ENCODE data around the gene FAM47E. TPM values are rescaled to one million over a fixed set of nuclear protein-coding genes. Genes with fewer than 3 reads are reported as not detected.

FAM47E gene
- total RNA-seq, 3 donors from 2014 or later = not detected

GRCh38 chr4:76308548-76308947 is 57.0 kb downstream of the FAM47E start:
- Mint-ChIP-seq H3K27me3 (ENCODE audit: low read depth) (no peaks in the 10 kb centered on the region), H3K36me3 (ENCODE audit: insufficient read depth) (no peaks in the 10 kb centered on the region), H3K4me1 (ENCODE audit: low read depth) (peaks cover 18% of the 10 kb centered on the region), H3K4me3 (no peak overlapping the region), H3K9me3 (no peaks in the 10 kb centered on the region)
- ATAC-seq (no peak), DNase-seq (no peak)

- DNase-seq (no peak), ATAC-seq (no peak)
- no peaks in the 10 kb centered on the region for H3K9me3 Mint-ChIP-seq
- H3K36me3 Mint-ChIP-seq (ENCODE audit: insufficient read depth) = no peaks in the 10 kb centered on the region
- H3K27me3 Mint-ChIP-seq (ENCODE audit: low read depth) = no peaks in the 10 kb centered on the region
- H3K4me1 Mint-ChIP-seq (ENCODE audit: low read depth) = peaks cover 8% of the 10 kb centered on the region
- H3K4me3 Mint-ChIP-seq = no peak overlapping the region
Observed at GRCh38 chr4:76309939-76310550, 58.5 kb downstream of the FAM47E start.

- H3K9me3 Mint-ChIP-seq = peaks cover 4% of the 10 kb centered on the region
- no peak for ATAC-seq
- H3K36me3 Mint-ChIP-seq (ENCODE audit: insufficient read depth) = no peaks in the 10 kb centered on the region
Observed at GRCh38 chr4:76310683-76311082, 59.2 kb downstream of the FAM47E start.

GRCh38 chr4:76311896-76312331 is 60.4 kb downstream of the FAM47E start:
- H3K36me3 Mint-ChIP-seq (ENCODE audit: insufficient read depth) = peaks cover under 1% of the 10 kb centered on the region
- ATAC-seq (no peak), DNase-seq (no peak)
- H3K9me3 Mint-ChIP-seq = peaks cover 15% of the 10 kb centered on the region
- no peak overlapping the region for H3K4me3 Mint-ChIP-seq
- no peaks in the 10 kb centered on the region for H3K4me1 Mint-ChIP-seq (ENCODE audit: low read depth)
- peaks cover 5% of the 10 kb centered on the region for H3K27me3 Mint-ChIP-seq (ENCODE audit: low read depth)

More at GRCh38 chr4:76310683-76311082, 59.2 kb downstream of the FAM47E start:
- no peak for DNase-seq
- Mint-ChIP-seq H3K4me3 (no peak overlapping the region), H3K27me3 (ENCODE audit: low read depth) (no peaks in the 10 kb centered on the region), H3K4me1 (ENCODE audit: low read depth) (peaks cover 2% of the 10 kb centered on the region)

GRCh38 chr4:76312457-76312856 is 60.9 kb downstream of the FAM47E start:
- ATAC-seq = no peak
- H3K9me3 Mint-ChIP-seq = peaks cover 21% of the 10 kb centered on the region
- no peak overlapping the region for H3K4me3 Mint-ChIP-seq
- peaks cover 11% of the 10 kb centered on the region for H3K27me3 Mint-ChIP-seq (ENCODE audit: low read depth)
- DNase-seq = no peak
- H3K4me1 Mint-ChIP-seq (ENCODE audit: low read depth) = no peaks in the 10 kb centered on the region
- H3K36me3 Mint-ChIP-seq (ENCODE audit: insufficient read depth) = peaks cover 2% of the 10 kb centered on the region

- Mint-ChIP-seq H3K27me3 (ENCODE audit: low read depth) (peaks cover 12% of the 10 kb centered on the region), H3K4me3 (no peak overlapping the region), H3K9me3 (peaks cover 28% of the 10 kb centered on the region), H3K4me1 (ENCODE audit: low read depth) (no peaks in the 10 kb centered on the region), H3K36me3 (ENCODE audit: insufficient read depth) (peaks cover 2% of the 10 kb centered on the region)
- ATAC-seq = no peak
- no peak for DNase-seq
Observed at GRCh38 chr4:76313547-76313946, 62.0 kb downstream of the FAM47E start.

- H3K4me3 Mint-ChIP-seq = no peak overlapping the region
- DNase-seq (no peak), ATAC-seq (no peak)
- peaks cover 12% of the 10 kb centered on the region for H3K27me3 Mint-ChIP-seq (ENCODE audit: low read depth)
- no peaks in the 10 kb centered on the region for H3K4me1 Mint-ChIP-seq (ENCODE audit: low read depth)
- H3K36me3 Mint-ChIP-seq (ENCODE audit: insufficient read depth) = peaks cover 2% of the 10 kb centered on the region
- peaks cover 39% of the 10 kb centered on the region for H3K9me3 Mint-ChIP-seq
Observed at GRCh38 chr4:76315267-76315918, 63.9 kb downstream of the FAM47E start.

- DNase-seq = no peak
- ATAC-seq = no peak
- peaks cover 44% of the 10 kb centered on the region for H3K9me3 Mint-ChIP-seq
- peaks cover 14% of the 10 kb centered on the region for H3K27me3 Mint-ChIP-seq (ENCODE audit: low read depth)
- H3K4me1 Mint-ChIP-seq (ENCODE audit: low read depth) = no peaks in the 10 kb centered on the region
- H3K36me3 Mint-ChIP-seq (ENCODE audit: insufficient read depth) = peaks cover 2% of the 10 kb centered on the region
- no peak overlapping the region for H3K4me3 Mint-ChIP-seq
Observed at GRCh38 chr4:76316131-76316530, 64.6 kb downstream of the FAM47E start.

- no peak for DNase-seq
- no peak overlapping the region for H3K4me3 Mint-ChIP-seq
- peaks cover 6% of the 10 kb centered on the region for H3K27me3 Mint-ChIP-seq (ENCODE audit: low read depth)
- ATAC-seq = no peak
- peaks cover 45% of the 10 kb centered on the region for H3K9me3 Mint-ChIP-seq
- H3K36me3 Mint-ChIP-seq (ENCODE audit: insufficient read depth) = no peaks in the 10 kb centered on the region
- no peaks in the 10 kb centered on the region for H3K4me1 Mint-ChIP-seq (ENCODE audit: low read depth)
Observed at GRCh38 chr4:76322236-76322635, 70.7 kb downstream of the FAM47E start.

GRCh38 chr4:76325072-76325471 is 73.6 kb downstream of the FAM47E start:
- DNase-seq (no peak), ATAC-seq (no peak)
- H3K36me3 Mint-ChIP-seq (ENCODE audit: insufficient read depth) = no peaks in the 10 kb centered on the region
- peaks cover 4% of the 10 kb centered on the region for H3K27me3 Mint-ChIP-seq (ENCODE audit: low read depth)
- H3K4me3 Mint-ChIP-seq = no peak overlapping the region
- H3K9me3 Mint-ChIP-seq = peaks cover 36% of the 10 kb centered on the region
- H3K4me1 Mint-ChIP-seq (ENCODE audit: low read depth) = no peaks in the 10 kb centered on the region

GRCh38 chr4:76326515-76326914 is 75.0 kb downstream of the FAM47E start:
- Mint-ChIP-seq H3K36me3 (ENCODE audit: insufficient read depth) (no peaks in the 10 kb centered on the region), H3K4me1 (ENCODE audit: low read depth) (no peaks in the 10 kb centered on the region), H3K9me3 (peaks cover 28% of the 10 kb centered on the region), H3K4me3 (no peak overlapping the region), H3K27me3 (ENCODE audit: low read depth) (peaks cover 4% of the 10 kb centered on the region)
- DNase-seq = no peak
- no peak for ATAC-seq

Other genes with a start within 250 kb of the FAM47E start
- gene CXCL9, start 244.2 kb upstream of the FAM47E start, total RNA-seq = 10 to 100 TPM; 13.0 to 65.1 (median 15.1) TPM
- gene CXCL10, start 228.2 kb upstream of the FAM47E start, total RNA-seq = 10 to 100 TPM; 13.0 to 52.3 (median 13.9) TPM
- gene CXCL11, start 215.7 kb upstream of the FAM47E start, total RNA-seq = 1 to 10 TPM in 2 of 3 donors, under 1 TPM in 1; 0.37 to 3.4 (median 2.4) TPM
- under 1 TPM in 2 of 3 donors, not detected in 1; 0.79 to 0.95 TPM for gene ART3, start 177.0 kb upstream of the FAM47E start, total RNA-seq
- 10 to 100 TPM; 57.8 to 59.7 (median 59.3) TPM for gene NUP54, start 103.3 kb upstream of the FAM47E start, total RNA-seq
- gene SCARB2, start 37.9 kb upstream of the FAM47E start, total RNA-seq = 1 to 10 TPM; 3.5 to 5.3 (median 4.6) TPM
- under 1 TPM; 0.23 to 0.52 (median 0.34) TPM for gene STBD1, start 55.0 kb downstream of the FAM47E start, total RNA-seq
- not detected for gene CCDC158, start 169.4 kb downstream of the FAM47E start, total RNA-seq
- gene SHROOM3, start 183.5 kb downstream of the FAM47E start, total RNA-seq = under 1 TPM; 0.05 to 0.33 (median 0.08) TPM

Data from activated T-cell treated with anti-CD3 and anti-CD28 coated beads, Interleukin-2, amount 50 U/mL, for 4 hours (primary cell).